ENCODE data around the gene BEND5.

DNA sequence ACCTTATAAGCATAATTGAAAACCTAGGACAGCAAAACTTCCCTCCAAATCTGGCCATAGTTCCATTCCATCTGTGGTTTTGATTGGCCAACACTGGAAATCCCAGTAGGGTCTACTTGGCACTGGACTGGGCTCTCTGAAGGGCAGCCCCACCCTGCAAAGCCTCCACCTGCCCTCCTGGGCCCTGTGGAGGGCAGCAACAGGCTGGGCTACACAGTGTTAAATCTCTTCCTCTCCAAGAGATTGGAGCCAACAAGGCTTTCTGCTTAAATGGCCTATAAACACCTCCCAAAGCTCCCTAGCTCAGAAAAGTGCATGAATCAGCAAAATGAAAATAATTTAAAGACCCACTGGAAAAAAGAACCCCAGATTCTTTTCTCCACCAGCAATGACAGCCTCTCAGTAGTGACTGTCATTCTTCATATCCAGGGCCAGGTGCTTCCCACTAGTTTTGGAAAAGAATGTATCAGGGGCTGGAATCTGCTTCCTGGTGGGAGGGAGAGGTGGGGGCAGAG, 58.5 kb downstream of the BEND5 start:
- TF ChIP-seq, protein P1, sequence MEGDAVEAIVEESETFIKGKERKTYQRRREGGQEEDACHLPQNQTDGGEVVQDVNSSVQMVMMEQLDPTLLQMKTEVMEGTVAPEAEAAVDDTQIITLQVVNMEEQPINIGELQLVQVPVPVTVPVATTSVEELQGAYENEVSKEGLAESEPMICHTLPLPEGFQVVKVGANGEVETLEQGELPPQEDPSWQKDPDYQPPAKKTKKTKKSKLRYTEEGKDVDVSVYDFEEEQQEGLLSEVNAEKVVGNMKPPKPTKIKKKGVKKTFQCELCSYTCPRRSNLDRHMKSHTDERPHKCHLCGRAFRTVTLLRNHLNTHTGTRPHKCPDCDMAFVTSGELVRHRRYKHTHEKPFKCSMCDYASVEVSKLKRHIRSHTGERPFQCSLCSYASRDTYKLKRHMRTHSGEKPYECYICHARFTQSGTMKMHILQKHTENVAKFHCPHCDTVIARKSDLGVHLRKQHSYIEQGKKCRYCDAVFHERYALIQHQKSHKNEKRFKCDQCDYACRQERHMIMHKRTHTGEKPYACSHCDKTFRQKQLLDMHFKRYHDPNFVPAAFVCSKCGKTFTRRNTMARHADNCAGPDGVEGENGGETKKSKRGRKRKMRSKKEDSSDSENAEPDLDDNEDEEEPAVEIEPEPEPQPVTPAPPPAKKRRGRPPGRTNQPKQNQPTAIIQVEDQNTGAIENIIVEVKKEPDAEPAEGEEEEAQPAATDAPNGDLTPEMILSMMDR (conservative IDR thresholded peaks at IDR 0.05): no peak
- TF ChIP-seq ZFX (IDR thresholded peaks at IDR 0.05): no peak

Data from C4-2B (cell line).